ENCODE measurements around the gene AIG1. TPM values are rescaled to one million over a fixed set of nuclear protein-coding genes. Genes with fewer than 3 reads are reported as not detected.
"Not testable (repeated sequence)": the region's sequence is repeated elsewhere in the genome, so short reads cannot be mapped to it uniquely, and the experiment has no call there.

AIG1 gene
- total and polyA plus RNA-seq, 2 donors, result 30.7 to 35.6 TPM

- H3K4me3 ChIP-seq (ENCODE audit: low read depth, low read length), result no peak overlapping the region
- H3K4me1 ChIP-seq (ENCODE audit: insufficient read depth), result no peaks in the 10 kb centered on the region
- no peaks in the 10 kb centered on the region for H3K36me3 ChIP-seq (ENCODE audit: insufficient read depth)
- DNase-seq (ENCODE audit: extremely low spot score), result no peak
- H3K27ac ChIP-seq (ENCODE audit: low read depth), result no peak overlapping the region
- 83% methylated on average over 3 of the region's 3 CpGs for WGBS
Measured at GRCh38 chr6:143135797-143136561, 75.3 kb downstream of the AIG1 start.

GRCh38 chr6:143136647-143137046 lies 76.0 kb downstream of the AIG1 start:
- H3K27ac ChIP-seq (ENCODE audit: low read depth), result no peak overlapping the region
- no peak for DNase-seq (ENCODE audit: extremely low spot score)
- 84% methylated on average over 3 of the region's 3 CpGs for WGBS
- no peaks in the 10 kb centered on the region for H3K36me3 ChIP-seq (ENCODE audit: insufficient read depth)
- no peaks in the 10 kb centered on the region for H3K4me1 ChIP-seq (ENCODE audit: insufficient read depth)
- H3K4me3 ChIP-seq (ENCODE audit: low read depth, low read length), result no peak overlapping the region

GRCh38 chr6:143139239-143139784 lies 78.6 kb downstream of the AIG1 start:
- no peak for DNase-seq (ENCODE audit: extremely low spot score)
- WGBS, result 86% methylated on average over 3 of the region's 3 CpGs

GRCh38 chr6:143139884-143140283 lies 79.2 kb downstream of the AIG1 start:
- H3K36me3 ChIP-seq (ENCODE audit: insufficient read depth); H3K4me3 ChIP-seq (ENCODE audit: low read depth, low read length); DNase-seq (ENCODE audit: extremely low spot score); H3K4me1 ChIP-seq (ENCODE audit: insufficient read depth); H3K27ac ChIP-seq (ENCODE audit: low read depth): not testable (repeated sequence)
- WGBS, result 89% methylated on average over 5 of the region's 5 CpGs

More at GRCh38 chr6:143139239-143139784, 78.6 kb downstream of the AIG1 start:
- Histone ChIP-seq H3K4me3 (ENCODE audit: low read depth, low read length) (no peak overlapping the region), H3K27ac (ENCODE audit: low read depth) (no peak overlapping the region), H3K4me1 (ENCODE audit: insufficient read depth) (no peaks in the 10 kb centered on the region), H3K36me3 (ENCODE audit: insufficient read depth) (no peaks in the 10 kb centered on the region)

- DNase-seq (ENCODE audit: extremely low spot score), result no peak
- H3K27ac ChIP-seq (ENCODE audit: low read depth), result no peak overlapping the region
- H3K4me3 ChIP-seq (ENCODE audit: low read depth, low read length), result no peak overlapping the region
- no peaks in the 10 kb centered on the region for H3K36me3 ChIP-seq (ENCODE audit: insufficient read depth)
- 80% methylated on average over 2 of the region's 2 CpGs for WGBS
- no peaks in the 10 kb centered on the region for H3K4me1 ChIP-seq (ENCODE audit: insufficient read depth)
Measured at GRCh38 chr6:143140767-143141166, 80.1 kb downstream of the AIG1 start.

GRCh38 chr6:143141442-143141841 lies 80.8 kb downstream of the AIG1 start:
- no peaks in the 10 kb centered on the region for H3K36me3 ChIP-seq (ENCODE audit: insufficient read depth)
- 98% methylated on average over 2 of the region's 2 CpGs for WGBS
- H3K27ac ChIP-seq (ENCODE audit: low read depth), result no peak overlapping the region
- no peak for DNase-seq (ENCODE audit: extremely low spot score)
- no peak overlapping the region for H3K4me3 ChIP-seq (ENCODE audit: low read depth, low read length)
- no peaks in the 10 kb centered on the region for H3K4me1 ChIP-seq (ENCODE audit: insufficient read depth)

- no peak for DNase-seq (ENCODE audit: extremely low spot score)
- Histone ChIP-seq H3K27ac (ENCODE audit: low read depth) (no peak overlapping the region), H3K4me1 (ENCODE audit: insufficient read depth) (no peaks in the 10 kb centered on the region), H3K4me3 (ENCODE audit: low read depth, low read length) (no peak overlapping the region), H3K36me3 (ENCODE audit: insufficient read depth) (peaks cover 3% of the 10 kb centered on the region)
- 86% methylated on average over 3 of the region's 3 CpGs for WGBS
Measured at GRCh38 chr6:143146186-143146851, 85.6 kb downstream of the AIG1 start.

GRCh38 chr6:143149771-143150170 lies 89.1 kb downstream of the AIG1 start:
- H3K27ac ChIP-seq (ENCODE audit: low read depth), result no peak overlapping the region
- no peaks in the 10 kb centered on the region for H3K4me1 ChIP-seq (ENCODE audit: insufficient read depth)
- peaks cover 3% of the 10 kb centered on the region for H3K36me3 ChIP-seq (ENCODE audit: insufficient read depth)
- no peak overlapping the region for H3K4me3 ChIP-seq (ENCODE audit: low read depth, low read length)
- DNase-seq (ENCODE audit: extremely low spot score), result no peak
- WGBS, result 85% methylated on average over 2 of the region's 2 CpGs

- Histone ChIP-seq H3K36me3 (ENCODE audit: insufficient read depth) (peaks cover 3% of the 10 kb centered on the region), H3K4me3 (ENCODE audit: low read depth, low read length) (no peak overlapping the region), H3K4me1 (ENCODE audit: insufficient read depth) (no peaks in the 10 kb centered on the region), H3K27ac (ENCODE audit: low read depth) (no peak overlapping the region)
- no peak for DNase-seq (ENCODE audit: extremely low spot score)
- WGBS, result 91% methylated on average over 1 of the region's 1 CpG
Measured at GRCh38 chr6:143150281-143150680, 89.6 kb downstream of the AIG1 start.

- 92% methylated on average over 3 of the region's 3 CpGs for WGBS
- H3K36me3 ChIP-seq (ENCODE audit: insufficient read depth), result peaks cover 3% of the 10 kb centered on the region
- DNase-seq (ENCODE audit: extremely low spot score), result no peak
- no peaks in the 10 kb centered on the region for H3K4me1 ChIP-seq (ENCODE audit: insufficient read depth)
- H3K4me3 ChIP-seq (ENCODE audit: low read depth, low read length), result no peak overlapping the region
- H3K27ac ChIP-seq (ENCODE audit: low read depth), result no peak overlapping the region
Measured at GRCh38 chr6:143151381-143151780, 90.7 kb downstream of the AIG1 start.

- Histone ChIP-seq H3K27ac (ENCODE audit: low read depth) (no peak overlapping the region), H3K4me3 (ENCODE audit: low read depth, low read length) (no peak overlapping the region), H3K4me1 (ENCODE audit: insufficient read depth) (no peaks in the 10 kb centered on the region), H3K36me3 (ENCODE audit: insufficient read depth) (no peaks in the 10 kb centered on the region)
- DNase-seq (ENCODE audit: extremely low spot score), result no peak
- 97% methylated on average over 1 of the region's 1 CpG for WGBS
Measured at GRCh38 chr6:143155681-143156080, 95.0 kb downstream of the AIG1 start.

GRCh38 chr6:143157131-143157530 lies 96.4 kb downstream of the AIG1 start:
- Histone ChIP-seq H3K27ac (ENCODE audit: low read depth) (no peak overlapping the region), H3K4me1 (ENCODE audit: insufficient read depth) (no peaks in the 10 kb centered on the region), H3K4me3 (ENCODE audit: low read depth, low read length) (no peak overlapping the region), H3K36me3 (ENCODE audit: insufficient read depth) (no peaks in the 10 kb centered on the region)
- DNase-seq (ENCODE audit: extremely low spot score), result no peak
- 75% methylated on average over 2 of the region's 2 CpGs for WGBS

- DNase-seq (ENCODE audit: extremely low spot score), result no peak
- no peaks in the 10 kb centered on the region for H3K4me1 ChIP-seq (ENCODE audit: insufficient read depth)
- 59% methylated on average over 3 of the region's 3 CpGs for WGBS
- no peaks in the 10 kb centered on the region for H3K36me3 ChIP-seq (ENCODE audit: insufficient read depth)
- no peak overlapping the region for H3K4me3 ChIP-seq (ENCODE audit: low read depth, low read length)
- no peak overlapping the region for H3K27ac ChIP-seq (ENCODE audit: low read depth)
Measured at GRCh38 chr6:143158113-143158581, 97.5 kb downstream of the AIG1 start.

- no peak overlapping the region for H3K4me3 ChIP-seq (ENCODE audit: low read depth, low read length)
- 83% methylated on average over 1 of the region's 1 CpG for WGBS
Measured at GRCh38 chr6:143159001-143159400, 98.3 kb downstream of the AIG1 start.

More at GRCh38 chr6:143159001-143159400, 98.3 kb downstream of the AIG1 start:
- Histone ChIP-seq H3K36me3 (ENCODE audit: insufficient read depth) (no peaks in the 10 kb centered on the region), H3K4me1 (ENCODE audit: insufficient read depth) (no peaks in the 10 kb centered on the region), H3K27ac (ENCODE audit: low read depth) (no peak overlapping the region)
- DNase-seq (ENCODE audit: extremely low spot score), result no peak

Measured in urinary bladder (tissue), 4 donors.